Gastrocnemius medialis (tissue), 4 donors: Measurements from ENCODE around the gene FIZ1.

Source experiments
- POLR2A ChIP-seq, 2 donors: fragments of 450-650 bp; IDR thresholded peaks; one replicate each; pipeline ENCODE4 v1.6.1; 2017; ENCODE audit warnings: antibody characterized with exemption in 2 of 2, mild to moderate bottlenecking in 2 of 2, moderate library complexity in 2 of 2
- TF ChIP-seq, protein P1 (sequence below), 5 experiments: fragments of 450-650 bp in 3 of 5; fragments of 200-600 bp in 2 of 5; sonication (generic) in 2 of 5; IDR thresholded peaks in 4 of 5; conservative IDR thresholded peaks in 1 of 5; 1 replicate in 4 of 5; 2 replicates in 1 of 5; pipeline ENCODE4 v1.5.1; 2016 to 2019; ENCODE audit warnings: antibody characterized with exemption in 5 of 5, mild to moderate bottlenecking in 3 of 5, moderate library complexity in 3 of 5

- TF ChIP-seq, protein P1, sequence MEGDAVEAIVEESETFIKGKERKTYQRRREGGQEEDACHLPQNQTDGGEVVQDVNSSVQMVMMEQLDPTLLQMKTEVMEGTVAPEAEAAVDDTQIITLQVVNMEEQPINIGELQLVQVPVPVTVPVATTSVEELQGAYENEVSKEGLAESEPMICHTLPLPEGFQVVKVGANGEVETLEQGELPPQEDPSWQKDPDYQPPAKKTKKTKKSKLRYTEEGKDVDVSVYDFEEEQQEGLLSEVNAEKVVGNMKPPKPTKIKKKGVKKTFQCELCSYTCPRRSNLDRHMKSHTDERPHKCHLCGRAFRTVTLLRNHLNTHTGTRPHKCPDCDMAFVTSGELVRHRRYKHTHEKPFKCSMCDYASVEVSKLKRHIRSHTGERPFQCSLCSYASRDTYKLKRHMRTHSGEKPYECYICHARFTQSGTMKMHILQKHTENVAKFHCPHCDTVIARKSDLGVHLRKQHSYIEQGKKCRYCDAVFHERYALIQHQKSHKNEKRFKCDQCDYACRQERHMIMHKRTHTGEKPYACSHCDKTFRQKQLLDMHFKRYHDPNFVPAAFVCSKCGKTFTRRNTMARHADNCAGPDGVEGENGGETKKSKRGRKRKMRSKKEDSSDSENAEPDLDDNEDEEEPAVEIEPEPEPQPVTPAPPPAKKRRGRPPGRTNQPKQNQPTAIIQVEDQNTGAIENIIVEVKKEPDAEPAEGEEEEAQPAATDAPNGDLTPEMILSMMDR (IDR thresholded peaks at IDR 0.05 in 4 of 5, conservative IDR thresholded peaks at IDR 0.05 in 1 of 5): no peak
- TF ChIP-seq POLR2A (IDR thresholded peaks at IDR 0.05): no peak
These were observed 20.3 kb downstream of the FIZ1 start for GRCh38 chr19:55578761-55579747.
